ENCODE measurements around the gene PLXNA4. TPM values are rescaled to one million over a fixed set of nuclear protein-coding genes. Genes with fewer than 3 reads are reported as not detected.

Gene PLXNA4
- total RNA-seq, 1 donor from 2014 or later, result 2.1 TPM

GRCh38 chr7:132300599-132301277, 275.5 kb downstream of the PLXNA4 start:
- no peak overlapping the region for H3K4me3 ChIP-seq (ENCODE audit: low read length in 3 of 3)
- H3K27me3 ChIP-seq (ENCODE audit: control insufficient read depth in 3 of 3, insufficient read depth in 3 of 3, low read length in 3 of 3), result peaks cover 0 to 3% (median 0%) of the 10 kb centered on the region in 3 donors
- no peaks in the 10 kb centered on the region for H3K4me1 ChIP-seq (ENCODE audit: control insufficient read depth in 3 of 3, insufficient read depth in 3 of 3, low read length in 3 of 3)

GRCh38 chr7:132298790-132299189, 277.5 kb downstream of the PLXNA4 start:
- Histone ChIP-seq H3K27me3 (ENCODE audit: control insufficient read depth in 3 of 3, insufficient read depth in 3 of 3, low read length in 3 of 3) (peaks cover 0 to 3% (median 0%) of the 10 kb centered on the region in 3 donors), H3K27ac (ENCODE audit: low read depth, low read length) (no peak overlapping the region), H3K36me3 (ENCODE audit: control insufficient read depth in 3 of 3, insufficient read depth in 3 of 3, low read length in 3 of 3) (no peaks in the 10 kb centered on the region), H3K4me1 (ENCODE audit: control insufficient read depth in 3 of 3, insufficient read depth in 3 of 3, low read length in 3 of 3) (no peaks in the 10 kb centered on the region), H3K9ac (ENCODE audit: low read depth in 1 of 3, low read length in 3 of 3) (no peak overlapping the region), H3K4me3 (ENCODE audit: low read length in 3 of 3) (no peak overlapping the region), H3K9me3 (ENCODE audit: control insufficient read depth in 3 of 3, low read length in 3 of 3) (no peaks in the 10 kb centered on the region)

More at GRCh38 chr7:132300599-132301277, 275.5 kb downstream of the PLXNA4 start:
- Histone ChIP-seq H3K36me3 (ENCODE audit: control insufficient read depth in 3 of 3, insufficient read depth in 3 of 3, low read length in 3 of 3) (no peaks in the 10 kb centered on the region), H3K9me3 (ENCODE audit: control insufficient read depth in 3 of 3, low read length in 3 of 3) (no peaks in the 10 kb centered on the region), H3K9ac (ENCODE audit: low read depth in 1 of 3, low read length in 3 of 3) (no peak overlapping the region), H3K27ac (ENCODE audit: low read depth, low read length) (no peak overlapping the region)

GRCh38 chr7:132296820-132297219, 279.4 kb downstream of the PLXNA4 start:
- Histone ChIP-seq H3K27ac (ENCODE audit: low read depth, low read length) (no peak overlapping the region), H3K27me3 (ENCODE audit: control insufficient read depth in 3 of 3, insufficient read depth in 3 of 3, low read length in 3 of 3) (peaks cover 0 to 3% (median 0%) of the 10 kb centered on the region in 3 donors), H3K9me3 (ENCODE audit: control insufficient read depth in 3 of 3, low read length in 3 of 3) (no peaks in the 10 kb centered on the region), H3K4me1 (ENCODE audit: control insufficient read depth in 3 of 3, insufficient read depth in 3 of 3, low read length in 3 of 3) (no peaks in the 10 kb centered on the region), H3K9ac (ENCODE audit: low read depth in 1 of 3, low read length in 3 of 3) (no peak overlapping the region), H3K36me3 (ENCODE audit: control insufficient read depth in 3 of 3, insufficient read depth in 3 of 3, low read length in 3 of 3) (no peaks in the 10 kb centered on the region), H3K4me3 (ENCODE audit: low read length in 3 of 3) (no peak overlapping the region)

GRCh38 chr7:132295175-132295574, 281.1 kb downstream of the PLXNA4 start:
- H3K27me3 ChIP-seq (ENCODE audit: control insufficient read depth in 3 of 3, insufficient read depth in 3 of 3, low read length in 3 of 3), result no peaks in the 10 kb centered on the region
- no peak overlapping the region for H3K4me3 ChIP-seq (ENCODE audit: low read length in 3 of 3)
- no peaks in the 10 kb centered on the region for H3K9me3 ChIP-seq (ENCODE audit: control insufficient read depth in 3 of 3, low read length in 3 of 3)
- no peaks in the 10 kb centered on the region for H3K4me1 ChIP-seq (ENCODE audit: control insufficient read depth in 3 of 3, insufficient read depth in 3 of 3, low read length in 3 of 3)
- H3K9ac ChIP-seq (ENCODE audit: low read depth in 1 of 3, low read length in 3 of 3), result no peak overlapping the region
- H3K27ac ChIP-seq (ENCODE audit: low read depth, low read length), result no peak overlapping the region
- H3K36me3 ChIP-seq (ENCODE audit: control insufficient read depth in 3 of 3, insufficient read depth in 3 of 3, low read length in 3 of 3), result no peaks in the 10 kb centered on the region

- H3K36me3 ChIP-seq (ENCODE audit: control insufficient read depth in 3 of 3, insufficient read depth in 3 of 3, low read length in 3 of 3), result no peaks in the 10 kb centered on the region
- no peaks in the 10 kb centered on the region for H3K9me3 ChIP-seq (ENCODE audit: control insufficient read depth in 3 of 3, low read length in 3 of 3)
- no peaks in the 10 kb centered on the region for H3K4me1 ChIP-seq (ENCODE audit: control insufficient read depth in 3 of 3, insufficient read depth in 3 of 3, low read length in 3 of 3)
- no peak overlapping the region for H3K4me3 ChIP-seq (ENCODE audit: low read length in 3 of 3)
- H3K27me3 ChIP-seq (ENCODE audit: control insufficient read depth in 3 of 3, insufficient read depth in 3 of 3, low read length in 3 of 3), result peaks cover 0 to 9% (median 0%) of the 10 kb centered on the region in 3 donors
- no peak overlapping the region for H3K9ac ChIP-seq (ENCODE audit: low read depth in 1 of 3, low read length in 3 of 3)
- no peak overlapping the region for H3K27ac ChIP-seq (ENCODE audit: low read depth, low read length)
Measured at GRCh38 chr7:132292803-132293202, 283.5 kb downstream of the PLXNA4 start.

- Histone ChIP-seq H3K27ac (ENCODE audit: low read depth, low read length) (no peak overlapping the region), H3K4me1 (ENCODE audit: control insufficient read depth in 3 of 3, insufficient read depth in 3 of 3, low read length in 3 of 3) (no peaks in the 10 kb centered on the region), H3K36me3 (ENCODE audit: control insufficient read depth in 3 of 3, insufficient read depth in 3 of 3, low read length in 3 of 3) (no peaks in the 10 kb centered on the region), H3K4me3 (ENCODE audit: low read length in 3 of 3) (no peak overlapping the region), H3K9ac (ENCODE audit: low read depth in 1 of 3, low read length in 3 of 3) (no peak overlapping the region), H3K27me3 (ENCODE audit: control insufficient read depth in 3 of 3, insufficient read depth in 3 of 3, low read length in 3 of 3) (peaks cover 0 to 9% (median 0%) of the 10 kb centered on the region in 3 donors), H3K9me3 (ENCODE audit: control insufficient read depth in 3 of 3, low read length in 3 of 3) (no peaks in the 10 kb centered on the region)
Measured at GRCh38 chr7:132291481-132291880, 284.8 kb downstream of the PLXNA4 start.

GRCh38 chr7:132290021-132290420, 286.2 kb downstream of the PLXNA4 start:
- Histone ChIP-seq H3K4me1 (ENCODE audit: control insufficient read depth in 3 of 3, insufficient read depth in 3 of 3, low read length in 3 of 3) (no peaks in the 10 kb centered on the region), H3K4me3 (ENCODE audit: low read length in 3 of 3) (no peak overlapping the region), H3K9ac (ENCODE audit: low read depth in 1 of 3, low read length in 3 of 3) (no peak overlapping the region), H3K36me3 (ENCODE audit: control insufficient read depth in 3 of 3, insufficient read depth in 3 of 3, low read length in 3 of 3) (no peaks in the 10 kb centered on the region), H3K9me3 (ENCODE audit: control insufficient read depth in 3 of 3, low read length in 3 of 3) (no peaks in the 10 kb centered on the region), H3K27ac (ENCODE audit: low read depth, low read length) (no peak overlapping the region), H3K27me3 (ENCODE audit: control insufficient read depth in 3 of 3, insufficient read depth in 3 of 3, low read length in 3 of 3) (peaks cover 0 to 9% (median 0%) of the 10 kb centered on the region in 3 donors)

GRCh38 chr7:132286836-132287235, 289.4 kb downstream of the PLXNA4 start:
- peaks cover 0 to 9% (median 0%) of the 10 kb centered on the region in 3 donors for H3K27me3 ChIP-seq (ENCODE audit: control insufficient read depth in 3 of 3, insufficient read depth in 3 of 3, low read length in 3 of 3)

GRCh38 chr7:132280335-132280734, 295.9 kb downstream of the PLXNA4 start:
- Histone ChIP-seq H3K27me3 (ENCODE audit: control insufficient read depth in 3 of 3, insufficient read depth in 3 of 3, low read length in 3 of 3) (peaks cover 0 to 8% (median 0%) of the 10 kb centered on the region in 3 donors), H3K36me3 (ENCODE audit: control insufficient read depth in 3 of 3, insufficient read depth in 3 of 3, low read length in 3 of 3) (no peaks in the 10 kb centered on the region), H3K9ac (ENCODE audit: low read depth in 1 of 3, low read length in 3 of 3) (no peak overlapping the region), H3K4me1 (ENCODE audit: control insufficient read depth in 3 of 3, insufficient read depth in 3 of 3, low read length in 3 of 3) (no peaks in the 10 kb centered on the region), H3K4me3 (ENCODE audit: low read length in 3 of 3) (no peak overlapping the region), H3K9me3 (ENCODE audit: control insufficient read depth in 3 of 3, low read length in 3 of 3) (no peaks in the 10 kb centered on the region), H3K27ac (ENCODE audit: low read depth, low read length) (no peak overlapping the region)

More at GRCh38 chr7:132286836-132287235, 289.4 kb downstream of the PLXNA4 start:
- H3K4me3 ChIP-seq (ENCODE audit: low read length in 3 of 3), result no peak overlapping the region
- no peaks in the 10 kb centered on the region for H3K9me3 ChIP-seq (ENCODE audit: control insufficient read depth in 3 of 3, low read length in 3 of 3)
- no peaks in the 10 kb centered on the region for H3K36me3 ChIP-seq (ENCODE audit: control insufficient read depth in 3 of 3, insufficient read depth in 3 of 3, low read length in 3 of 3)
- no peaks in the 10 kb centered on the region for H3K4me1 ChIP-seq (ENCODE audit: control insufficient read depth in 3 of 3, insufficient read depth in 3 of 3, low read length in 3 of 3)
- H3K9ac ChIP-seq (ENCODE audit: low read depth in 1 of 3, low read length in 3 of 3), result no peak overlapping the region
- no peak overlapping the region for H3K27ac ChIP-seq (ENCODE audit: low read depth, low read length)

GRCh38 chr7:132279718-132280117, 296.6 kb downstream of the PLXNA4 start:
- H3K4me1 ChIP-seq (ENCODE audit: control insufficient read depth in 3 of 3, insufficient read depth in 3 of 3, low read length in 3 of 3), result no peaks in the 10 kb centered on the region

More at GRCh38 chr7:132279718-132280117, 296.6 kb downstream of the PLXNA4 start:
- Histone ChIP-seq H3K36me3 (ENCODE audit: control insufficient read depth in 3 of 3, insufficient read depth in 3 of 3, low read length in 3 of 3) (no peaks in the 10 kb centered on the region), H3K9ac (ENCODE audit: low read depth in 1 of 3, low read length in 3 of 3) (no peak overlapping the region), H3K9me3 (ENCODE audit: control insufficient read depth in 3 of 3, low read length in 3 of 3) (no peaks in the 10 kb centered on the region), H3K27me3 (ENCODE audit: control insufficient read depth in 3 of 3, insufficient read depth in 3 of 3, low read length in 3 of 3) (peaks cover 0 to 8% (median 0%) of the 10 kb centered on the region in 3 donors), H3K4me3 (ENCODE audit: low read length in 3 of 3) (no peak overlapping the region), H3K27ac (ENCODE audit: low read depth, low read length) (no peak overlapping the region)

Data from skeletal muscle tissue (tissue), 4 donors.